Iris pigment epithelial cell (primary cell): ENCODE measurements around the gene TCF12.
A peak's percentile ranks its signal among the peaks of the same experiment; 100 is the strongest.
"Not testable (repeated sequence)": the region's sequence is repeated elsewhere in the genome, so short reads cannot be mapped to it uniquely, and the experiment has no call there.

ENCODE experiments used
- DNase-seq: peaks from one replicate; pipeline ENCODE4 v3.0.0-alpha.2; 2011; ENCODE audit warnings: low read depth

The TCF12 gene

DNA sequence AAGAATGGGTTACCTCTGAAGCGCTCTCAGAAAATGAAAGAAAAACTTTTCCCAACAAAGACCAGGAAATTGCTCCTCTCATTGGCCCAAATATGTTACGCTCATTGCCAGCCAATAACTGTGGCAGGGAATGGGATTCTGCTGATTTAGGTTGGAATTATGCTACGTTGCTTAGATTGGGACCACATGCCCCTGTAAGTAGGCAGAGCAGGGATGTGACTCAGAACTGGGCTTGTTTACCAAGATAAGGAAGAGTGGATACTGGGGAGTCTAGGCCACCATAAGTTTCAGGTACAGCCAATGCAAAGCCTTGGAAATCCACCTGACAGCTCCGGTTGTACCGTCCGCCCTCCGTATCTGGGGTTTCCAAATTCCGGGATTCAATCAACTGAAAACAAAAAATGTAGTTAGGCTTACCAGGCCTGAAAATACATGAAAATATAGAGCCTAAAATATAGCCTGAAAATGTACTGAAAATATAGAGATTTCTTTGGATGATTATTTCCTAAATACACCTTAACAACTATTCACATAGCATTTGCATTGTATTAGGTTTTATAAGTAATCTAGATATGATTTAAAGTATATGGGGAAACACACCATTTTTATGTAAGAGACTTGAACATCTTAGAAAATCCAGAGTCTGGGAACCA is 1.5 kb upstream of the TCF12 start:
- no peak for DNase-seq

DNA sequence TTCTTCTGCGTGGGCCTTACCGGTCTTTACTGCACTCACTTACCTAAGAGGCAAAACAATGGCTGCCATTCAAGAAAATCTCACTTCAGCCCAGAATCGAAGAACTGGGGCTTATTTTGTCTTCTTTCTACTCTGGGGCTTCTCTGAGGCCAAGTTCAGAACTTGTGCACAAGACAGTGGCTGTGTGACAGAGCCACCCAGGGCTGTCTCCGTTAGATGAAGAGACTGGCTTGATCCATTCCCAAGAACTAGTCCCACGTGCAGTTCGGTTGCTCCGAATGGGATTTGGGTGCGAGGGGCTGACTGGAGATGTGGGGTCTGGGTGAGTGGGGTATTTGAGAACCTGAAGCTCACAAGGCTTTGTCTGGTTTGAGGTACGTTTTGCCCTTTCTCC is 795 bp upstream of the TCF12 start:
- DNase-seq = no peak

DNA sequence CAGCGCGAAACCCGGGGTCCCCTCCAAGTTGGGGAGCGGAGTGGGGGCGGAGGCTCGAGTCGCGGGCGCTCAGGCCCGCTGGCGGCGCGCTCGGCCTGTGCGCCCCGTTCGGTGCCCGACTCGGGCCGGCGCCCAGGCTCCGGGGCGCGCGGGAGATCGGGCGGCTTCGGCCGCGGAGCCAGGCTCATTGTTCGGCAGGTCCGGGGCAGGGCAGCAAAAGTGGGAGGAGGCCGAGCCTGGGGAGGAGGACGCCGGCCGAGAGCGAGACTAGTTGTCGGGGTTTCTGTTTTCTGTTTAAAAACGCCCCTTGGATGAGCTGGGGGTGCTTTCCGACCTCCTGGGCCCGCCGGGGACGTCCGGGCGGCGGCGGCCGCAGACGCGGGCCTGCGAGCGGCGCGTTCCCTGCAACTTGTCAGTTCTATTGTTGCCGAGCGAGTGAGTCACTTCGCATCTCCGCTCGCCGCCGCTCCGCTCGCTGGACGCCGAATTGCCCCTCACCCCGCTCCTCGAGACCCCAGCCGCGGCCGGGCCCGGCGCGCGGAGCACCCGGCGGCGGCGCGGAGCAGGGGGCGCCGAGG is 676 bp downstream of the TCF12 start:
- peak; percentile 75 for DNase-seq

DNA sequence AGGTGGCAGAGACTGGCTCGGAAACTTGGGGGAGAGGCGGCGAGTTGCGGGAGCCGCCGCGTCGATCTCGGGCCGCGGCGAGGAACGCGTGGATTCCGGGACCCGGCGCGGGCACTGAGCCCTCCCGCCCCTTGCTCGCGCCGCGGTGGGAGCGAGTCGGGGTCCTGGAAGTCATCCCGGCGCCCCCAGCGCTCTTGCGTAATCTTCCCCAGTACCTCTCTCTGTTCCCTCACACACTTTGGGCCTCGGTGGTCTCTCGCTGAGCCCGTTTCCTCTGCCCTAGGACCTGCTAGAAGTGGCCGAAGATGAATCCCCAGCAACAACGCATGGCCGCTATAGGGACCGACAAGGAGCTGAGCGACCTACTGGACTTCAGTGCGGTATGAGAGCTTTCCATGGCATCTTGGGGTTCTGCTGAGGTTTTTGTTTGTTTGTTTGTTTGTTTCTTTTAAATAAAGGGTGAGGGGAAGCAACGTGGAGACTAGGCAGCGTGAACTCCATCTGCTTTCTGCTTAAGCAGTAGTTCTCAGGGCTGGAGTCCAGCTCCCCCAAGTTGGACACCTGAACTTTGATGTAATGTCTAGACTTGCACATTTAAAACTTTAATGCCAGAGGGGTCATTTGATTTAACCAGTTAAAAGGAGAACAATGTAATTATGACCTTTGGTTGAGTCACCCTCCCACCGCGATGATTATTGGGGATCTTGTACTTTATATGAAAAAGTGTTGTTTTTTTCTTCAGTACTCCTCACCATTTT is 1.3 kb downstream of the TCF12 start:
- DNase-seq = peak; percentile 62

DNA sequence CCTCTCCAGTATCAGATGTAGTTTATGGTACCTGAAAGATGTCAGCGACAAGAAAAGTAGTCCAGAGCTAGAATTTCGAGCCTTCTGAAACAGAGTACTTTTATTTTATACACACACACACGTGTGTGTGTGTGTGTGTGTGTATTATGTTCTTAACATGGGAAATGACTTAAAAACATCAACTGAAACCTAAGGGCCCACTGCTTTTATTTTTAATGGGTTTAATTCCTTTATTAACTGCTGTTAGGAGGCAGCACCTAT is 1.9 kb downstream of the TCF12 start:
- DNase-seq = no peak

DNA sequence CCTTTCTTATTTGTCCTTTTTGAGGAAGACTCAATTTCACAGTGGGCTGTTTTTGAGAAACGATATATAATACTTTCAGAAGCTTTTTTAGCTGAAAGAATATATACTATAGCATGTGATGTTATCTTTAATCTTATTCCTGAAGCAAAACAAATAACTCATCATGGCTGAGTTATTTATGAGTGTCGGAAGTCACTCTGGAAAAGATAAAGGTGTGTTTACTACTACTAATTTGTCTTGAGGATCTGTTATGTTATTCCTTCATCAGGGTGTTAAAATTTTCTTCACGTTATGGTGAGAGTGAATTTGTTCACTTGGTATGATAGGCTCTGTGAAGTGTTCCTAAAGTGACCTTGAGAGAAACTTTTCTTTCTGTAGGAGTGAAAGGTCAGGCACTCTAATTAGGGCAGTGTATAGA is 4.7 kb downstream of the TCF12 start:
- no peak for DNase-seq

DNA sequence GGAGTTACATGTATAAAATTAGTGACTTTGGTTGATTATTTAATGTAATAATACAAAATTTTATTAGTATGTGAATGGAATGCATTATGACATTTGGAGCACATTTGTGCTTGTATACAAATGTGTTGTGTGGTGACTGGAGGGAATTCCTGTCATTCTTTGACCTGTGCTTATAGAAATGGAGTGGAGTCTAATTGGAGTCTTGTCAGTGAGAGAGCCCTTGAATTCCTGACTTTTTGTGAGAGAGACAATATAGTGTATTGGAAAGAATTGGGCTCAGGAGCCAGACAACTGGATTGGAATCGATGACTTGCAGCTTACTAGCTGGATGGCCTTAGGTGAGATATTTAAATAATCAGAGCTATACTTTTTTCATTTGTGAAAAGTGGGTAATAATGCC is 9.4 kb downstream of the TCF12 start:
- DNase-seq = peak; percentile 37

DNA sequence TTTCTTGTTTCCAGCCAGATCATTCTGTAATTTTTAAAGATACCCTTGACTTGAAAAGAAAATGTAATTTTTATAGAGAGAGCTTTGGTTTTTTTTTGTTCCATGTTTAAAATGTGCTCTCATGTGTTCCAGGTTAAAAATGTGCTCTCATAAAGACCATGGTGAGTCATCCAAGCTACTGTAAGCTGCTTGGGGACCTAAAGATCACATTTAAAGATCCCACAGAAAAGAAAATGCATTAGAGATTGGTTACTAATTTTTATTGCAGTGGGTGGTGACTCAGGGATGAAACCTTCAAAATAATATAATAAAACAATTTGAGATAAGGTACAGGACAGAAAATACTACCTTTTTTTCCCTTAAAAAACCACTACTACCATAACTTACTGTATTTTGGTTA is 11.0 kb downstream of the TCF12 start:
- peak; percentile 71 for DNase-seq

DNA sequence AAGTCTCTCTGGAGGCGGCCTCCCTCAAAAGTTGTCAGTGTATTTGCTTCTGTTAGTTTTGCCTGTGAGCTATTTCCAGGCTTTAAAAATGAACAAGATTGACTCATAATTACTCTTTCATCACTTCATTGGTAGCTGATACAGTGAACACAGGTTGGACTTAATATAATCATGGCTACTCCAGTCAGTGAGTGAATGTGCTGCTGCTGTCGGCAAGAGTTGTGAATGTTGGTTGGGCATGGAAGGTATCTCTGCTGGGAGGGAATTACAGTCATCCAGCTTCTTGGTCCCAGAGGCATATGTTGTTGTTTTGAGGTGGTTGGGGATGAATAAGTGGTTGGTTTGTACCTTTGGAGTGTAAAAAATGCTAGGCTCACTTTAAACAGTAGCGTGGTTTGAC is 11.5 kb downstream of the TCF12 start:
- DNase-seq = peak; percentile 24

DNA sequence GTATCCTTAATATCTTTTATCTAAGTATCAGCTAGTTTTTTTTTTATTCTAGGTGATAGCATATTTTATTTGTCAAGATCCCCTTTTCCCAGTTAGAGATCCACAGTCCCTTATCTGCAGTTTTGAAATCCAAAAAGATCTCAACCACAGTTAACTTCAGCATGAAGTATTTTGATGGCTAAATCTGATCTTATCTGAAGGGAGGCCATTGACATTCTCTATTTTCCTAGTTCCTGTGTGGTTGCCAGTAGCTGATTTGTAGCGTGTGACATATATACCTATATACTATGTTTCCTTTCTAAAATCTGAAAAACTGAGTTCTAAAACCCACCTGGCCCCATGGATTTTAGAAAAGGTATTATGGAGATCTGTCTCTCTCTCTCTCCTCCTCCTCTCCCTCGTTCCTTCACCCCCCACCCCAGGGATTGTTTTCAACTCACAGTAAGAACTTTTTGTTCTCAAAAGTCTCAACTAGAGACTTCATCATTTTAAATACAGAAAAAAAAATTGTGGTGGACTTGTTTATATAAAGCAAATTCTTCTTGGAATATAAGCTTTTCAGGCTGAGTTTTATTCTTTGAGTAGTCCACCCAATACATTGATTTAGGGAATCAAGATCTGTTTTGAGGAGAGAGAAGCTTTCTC is 12.3 kb downstream of the TCF12 start:
- peak; percentile 68 for DNase-seq

DNA sequence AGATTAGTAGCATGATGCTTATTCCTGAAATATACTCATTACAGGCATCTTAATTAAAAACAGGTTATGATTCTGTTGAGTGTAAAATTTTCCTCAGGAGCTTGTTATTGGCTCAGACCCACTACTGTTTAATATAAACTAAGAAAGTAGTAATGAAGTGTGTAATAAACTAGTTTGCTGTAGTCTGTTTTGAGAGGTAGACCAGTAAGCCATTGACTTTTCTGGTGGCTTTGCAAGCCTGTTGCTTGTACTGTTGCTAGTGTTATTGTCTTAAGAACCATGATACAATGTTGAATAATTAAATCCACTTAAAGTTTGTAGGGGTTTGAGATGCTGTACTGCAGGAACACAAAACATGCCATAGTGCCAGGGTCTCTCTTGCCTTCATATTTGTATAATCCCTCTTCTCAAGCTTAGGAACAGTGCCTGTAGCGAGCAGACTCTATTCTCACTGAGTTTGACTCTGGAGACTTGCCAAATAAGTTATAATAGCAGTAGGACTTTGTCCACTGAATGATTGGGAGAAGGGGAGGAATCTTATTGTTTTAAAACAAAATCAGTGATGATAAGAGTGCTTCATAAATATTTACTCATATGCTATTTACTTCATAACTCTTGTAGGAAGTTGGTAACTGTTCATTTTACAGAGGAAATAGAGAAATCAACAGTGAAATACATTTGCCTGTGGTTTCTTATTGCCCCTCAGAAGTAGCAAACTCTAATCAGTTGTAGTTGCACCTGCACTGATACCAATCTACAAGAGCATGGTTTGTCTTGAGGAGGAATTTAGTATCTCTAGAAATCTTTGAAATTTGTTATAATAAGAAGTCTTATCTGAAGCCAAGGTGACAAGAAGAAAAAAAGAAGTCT is 13.4 kb downstream of the TCF12 start:
- DNase-seq = no peak

DNA sequence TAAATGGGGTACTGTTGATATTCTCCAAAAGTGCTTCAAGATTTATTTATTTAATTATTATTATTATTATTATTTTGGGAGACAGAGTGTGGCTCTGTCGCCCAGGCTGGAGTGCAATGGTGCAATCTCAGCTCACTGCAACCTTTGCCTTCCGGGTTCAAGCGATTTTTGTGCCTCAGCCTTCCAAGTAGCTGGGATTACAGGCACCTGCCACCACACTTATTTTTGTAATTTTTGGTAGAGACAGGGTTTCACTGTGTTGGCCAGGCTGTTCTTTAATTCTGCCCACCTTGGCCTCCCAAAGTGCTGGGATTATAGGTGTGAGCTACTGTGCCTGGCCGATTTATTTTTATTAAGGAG is 14.0 kb downstream of the TCF12 start:
- DNase-seq = not testable (repeated sequence)

DNA sequence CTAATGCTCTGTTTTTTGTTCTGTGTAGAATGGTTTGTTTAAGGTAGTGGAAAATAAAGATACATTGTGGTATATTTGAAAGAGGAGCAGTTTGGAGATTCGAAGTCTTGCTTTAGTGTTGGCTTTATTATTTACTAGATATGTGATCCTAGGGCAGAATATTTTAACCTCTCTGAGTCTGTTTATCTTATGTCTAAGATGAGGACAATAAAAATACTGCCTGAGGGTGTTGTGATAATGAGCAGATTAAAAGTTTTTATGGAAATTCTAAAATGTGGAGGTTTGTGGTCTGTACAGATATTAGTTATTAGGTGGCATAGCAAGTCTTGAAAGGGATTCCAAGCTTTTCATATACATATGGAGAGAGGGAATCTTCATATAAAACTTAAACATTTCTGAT is 15.0 kb downstream of the TCF12 start:
- DNase-seq = no peak

DNA sequence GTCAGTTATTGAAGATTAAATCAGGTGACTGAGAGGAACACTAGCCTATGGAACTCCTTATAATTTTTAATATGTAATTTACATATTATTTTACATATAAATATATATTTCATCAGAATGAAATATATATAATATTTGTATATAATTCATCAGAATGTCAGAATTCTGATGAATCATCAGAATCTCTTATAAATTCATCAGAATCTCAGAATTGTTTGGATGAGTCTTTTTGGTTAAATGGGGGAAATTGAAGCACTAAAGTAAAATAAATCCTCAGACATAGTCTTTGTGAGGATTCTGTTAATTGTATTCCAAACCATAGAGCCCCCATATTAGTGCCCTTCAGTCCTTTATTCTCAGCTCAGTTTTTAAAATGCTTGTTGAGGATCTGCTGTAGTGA is 15.4 kb downstream of the TCF12 start:
- DNase-seq = no peak

DNA sequence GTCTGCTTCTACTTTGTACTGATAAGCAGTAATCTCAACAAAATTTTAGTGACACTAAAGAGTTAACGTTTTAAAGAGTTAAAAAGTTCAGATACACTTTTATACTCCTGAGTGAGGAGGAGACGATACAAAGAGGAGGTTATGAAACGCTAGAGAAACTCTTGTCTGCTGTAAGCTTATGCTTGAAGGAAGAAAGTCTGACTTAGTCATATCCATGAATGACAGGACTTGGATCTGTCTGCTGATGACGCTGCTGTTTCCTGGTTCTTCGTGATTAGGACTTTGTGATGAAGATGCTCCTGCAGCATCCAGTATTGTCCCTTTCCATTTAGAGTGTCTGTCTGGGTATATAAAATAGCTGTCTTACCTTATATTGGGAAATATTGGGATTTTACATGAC is 15.8 kb downstream of the TCF12 start:
- DNase-seq = peak; percentile 90

DNA sequence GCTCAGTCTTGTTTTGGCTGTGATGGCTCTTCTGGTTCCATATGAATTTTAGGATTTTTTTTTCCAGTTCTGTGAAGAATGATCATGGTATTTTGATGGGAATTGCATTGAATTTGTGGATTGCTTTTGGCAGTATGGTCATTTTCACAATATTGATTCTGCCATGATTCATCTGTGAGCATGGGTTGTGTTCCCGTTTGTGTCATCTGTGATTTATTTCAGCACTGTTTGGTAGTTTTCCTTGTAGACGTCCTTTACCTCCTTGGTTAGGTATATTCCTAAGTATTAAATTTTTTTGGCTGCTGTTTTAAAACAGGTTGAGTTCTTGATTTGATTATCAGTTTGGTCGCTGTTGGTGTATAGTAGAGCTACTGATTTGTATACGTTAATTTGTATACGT is 18.5 kb downstream of the TCF12 start:
- DNase-seq = no peak

DNA sequence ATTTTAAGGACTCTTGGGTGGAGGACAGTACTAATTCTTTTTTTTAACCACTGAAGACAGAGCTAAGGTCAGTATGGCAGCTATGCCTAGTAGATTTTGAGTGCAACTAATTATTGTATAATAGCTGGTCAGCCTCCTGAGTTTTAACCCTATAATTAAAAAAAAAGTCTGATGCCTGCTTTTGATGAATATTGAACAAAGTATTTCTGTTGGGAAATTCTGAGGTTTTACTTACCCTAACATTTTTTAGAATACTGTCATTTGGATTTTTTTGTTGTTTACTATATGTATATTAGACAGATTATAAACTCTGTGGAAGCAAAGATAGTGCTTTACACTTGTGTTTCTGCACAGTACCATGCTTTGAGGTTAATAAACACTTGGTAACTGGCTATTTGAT is 20.8 kb downstream of the TCF12 start:
- peak; percentile 15 for DNase-seq

DNA sequence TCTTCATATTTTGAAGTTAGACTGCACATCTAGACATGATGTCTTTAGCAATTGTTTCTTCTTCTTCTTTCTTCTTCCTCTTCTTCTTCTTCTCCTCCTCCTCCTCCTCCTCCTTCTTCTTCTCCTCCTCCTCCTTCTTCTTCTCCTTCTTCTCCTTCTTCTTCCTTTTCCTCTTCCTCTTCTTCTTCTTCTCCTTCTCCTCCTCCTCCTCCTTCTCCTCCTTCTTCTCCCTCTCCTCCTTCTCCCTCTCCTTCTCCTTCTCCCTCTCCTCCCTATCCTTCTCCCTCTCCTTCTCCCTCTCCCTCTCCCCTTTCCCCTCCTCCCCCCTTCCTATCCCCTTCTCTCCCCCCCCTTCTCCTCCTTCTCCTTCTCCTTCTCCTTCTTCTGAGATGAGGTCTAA is 21.9 kb downstream of the TCF12 start:
- no peak for DNase-seq

DNA sequence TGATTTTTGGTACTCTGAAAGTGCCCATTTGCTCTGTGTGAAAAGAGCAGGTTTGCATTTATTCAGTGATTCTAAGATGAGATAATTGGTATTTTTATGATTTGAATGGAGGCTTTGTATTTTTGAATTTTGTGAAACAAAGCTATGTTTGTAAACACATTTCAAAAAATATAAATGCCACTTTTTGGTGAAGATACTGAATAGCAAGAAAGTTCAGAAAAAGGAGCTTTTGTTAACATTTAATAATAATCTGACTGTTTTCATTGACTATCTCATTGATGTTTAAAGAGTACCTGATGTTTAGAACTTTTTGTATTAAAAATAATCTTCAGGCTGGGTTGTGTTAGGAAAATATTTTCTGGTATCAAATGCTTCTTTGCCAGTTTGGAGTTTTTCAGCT is 23.7 kb downstream of the TCF12 start:
- DNase-seq = no peak

DNA sequence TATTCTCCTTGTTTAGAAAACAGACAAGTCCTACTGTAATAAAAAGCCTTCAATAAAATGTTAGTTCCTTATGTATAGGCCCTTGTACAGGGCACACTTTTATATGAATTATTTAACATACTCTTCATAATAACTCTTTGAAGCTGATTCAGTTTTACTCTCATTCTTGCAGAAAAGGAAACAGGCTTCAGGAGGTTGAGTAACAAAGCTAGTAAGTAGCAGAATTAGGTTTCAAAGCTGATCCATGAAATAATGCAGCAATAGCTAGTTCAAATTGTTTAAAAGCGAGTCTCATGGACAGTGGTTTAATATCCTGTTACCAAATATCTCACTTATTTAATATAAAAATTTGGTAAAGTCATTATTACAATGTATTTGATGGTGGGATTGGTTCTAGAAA is 25.0 kb downstream of the TCF12 start:
- peak; percentile 55 for DNase-seq

DNA sequence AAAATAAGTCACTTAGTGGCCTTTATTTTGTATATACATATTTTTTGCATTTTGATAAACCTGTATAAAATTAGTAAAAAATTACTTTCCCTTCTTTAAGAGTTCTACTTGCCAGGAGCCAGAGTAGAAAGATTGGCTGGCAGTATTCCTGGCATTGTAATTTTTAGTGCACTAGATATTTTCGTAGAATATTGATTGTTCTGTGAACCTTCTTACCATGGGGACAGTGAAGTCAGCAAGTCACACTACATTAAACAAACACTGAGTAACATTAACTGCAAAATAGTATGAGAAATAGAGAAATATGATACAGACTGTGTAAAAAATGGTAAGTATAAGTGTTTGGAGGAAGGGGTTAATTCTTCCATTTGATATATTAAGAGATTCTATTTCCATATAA is 26.0 kb downstream of the TCF12 start:
- DNase-seq = no peak

DNA sequence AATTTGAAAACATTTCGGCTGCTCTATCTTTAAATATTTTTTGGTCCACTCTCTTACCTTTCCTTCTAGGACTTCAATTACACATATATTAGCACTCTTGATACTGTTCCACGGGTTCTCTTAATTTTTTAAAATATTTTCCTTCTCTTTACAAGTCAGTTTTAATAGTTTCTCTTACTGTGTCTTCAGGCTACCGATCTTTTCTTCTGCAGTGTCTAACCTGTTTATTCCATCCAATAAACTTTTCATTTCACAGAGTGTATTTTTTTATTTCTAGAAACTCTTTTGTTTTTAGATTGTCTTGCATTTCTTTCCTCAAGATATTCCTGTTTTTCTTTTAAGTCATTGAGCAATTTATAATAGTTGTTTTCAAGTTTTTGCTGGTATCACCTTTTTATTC is 27.7 kb downstream of the TCF12 start:
- DNase-seq = no peak
